ENCODE measurements around the gene MXD3. TPM values are rescaled to one million over a fixed set of nuclear protein-coding genes. Genes with fewer than 3 reads are reported as not detected.

MXD3 gene
- total and polyA plus RNA-seq, 2 donors (not counting 3 experiments of a cell fraction or from before 2014, with no cell fraction given): 38.4 to 44.2 TPM

DNA sequence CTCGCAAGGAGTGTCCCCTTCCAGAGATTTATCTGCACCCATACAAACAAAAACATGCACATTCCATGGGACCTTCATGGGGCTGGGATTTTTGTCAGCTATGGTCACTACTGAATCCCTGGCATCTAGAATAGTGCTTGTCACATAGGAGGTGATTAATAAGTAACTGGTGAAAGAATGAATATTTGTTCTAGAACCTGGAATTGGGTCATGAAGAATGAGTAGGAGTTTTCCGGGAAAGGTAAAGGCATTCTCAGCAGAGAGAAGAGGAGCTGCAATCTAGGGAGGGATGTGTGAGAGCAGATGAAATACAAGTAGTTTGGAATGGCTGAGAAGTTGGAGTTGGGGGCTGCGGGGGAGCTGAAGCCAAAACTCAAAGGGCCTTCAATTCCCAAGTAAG lies 42.6 kb upstream of the MXD3 start:
- H3K9me3 ChIP-seq (replicated peaks; ENCODE audit: control insufficient read depth, insufficient read depth, low read length): no peaks in the 10 kb centered on the region
- DNase-seq (ENCODE audit: low read depth, low spot score) (no peak), FAIRE-seq (no peak)
- H3K9me1 ChIP-seq (replicated peaks; ENCODE audit: control insufficient read depth, extremely low read depth, insufficient read depth, low read length): no peaks in the 10 kb centered on the region
- peaks cover 36% of the 10 kb centered on the region for H3K4me1 ChIP-seq (ENCODE audit: control insufficient read depth, extremely low read depth, insufficient read depth, low read length)
- ChIA-PET POLR2A (no interaction called here), CTCF (interaction anchor here (3.3 to 6.3 kb wide), 2 partner anchors 16 to 45 kb away, joined by 10 to 31 read pairs; no protein-coding TSS in a partner anchor)
- intact Hi-C loops (cut with micrococcal nuclease) (no loop called here), dilution Hi-C loops (cut with MboI; ENCODE audit: extremely low pct_ligation_motif_present, low sequenced_read_pairs) (no loop called here)
- BruUV-seq (replicated peaks): no TSS peak
- TF ChIP-seq, protein P1, sequence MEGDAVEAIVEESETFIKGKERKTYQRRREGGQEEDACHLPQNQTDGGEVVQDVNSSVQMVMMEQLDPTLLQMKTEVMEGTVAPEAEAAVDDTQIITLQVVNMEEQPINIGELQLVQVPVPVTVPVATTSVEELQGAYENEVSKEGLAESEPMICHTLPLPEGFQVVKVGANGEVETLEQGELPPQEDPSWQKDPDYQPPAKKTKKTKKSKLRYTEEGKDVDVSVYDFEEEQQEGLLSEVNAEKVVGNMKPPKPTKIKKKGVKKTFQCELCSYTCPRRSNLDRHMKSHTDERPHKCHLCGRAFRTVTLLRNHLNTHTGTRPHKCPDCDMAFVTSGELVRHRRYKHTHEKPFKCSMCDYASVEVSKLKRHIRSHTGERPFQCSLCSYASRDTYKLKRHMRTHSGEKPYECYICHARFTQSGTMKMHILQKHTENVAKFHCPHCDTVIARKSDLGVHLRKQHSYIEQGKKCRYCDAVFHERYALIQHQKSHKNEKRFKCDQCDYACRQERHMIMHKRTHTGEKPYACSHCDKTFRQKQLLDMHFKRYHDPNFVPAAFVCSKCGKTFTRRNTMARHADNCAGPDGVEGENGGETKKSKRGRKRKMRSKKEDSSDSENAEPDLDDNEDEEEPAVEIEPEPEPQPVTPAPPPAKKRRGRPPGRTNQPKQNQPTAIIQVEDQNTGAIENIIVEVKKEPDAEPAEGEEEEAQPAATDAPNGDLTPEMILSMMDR (IDR thresholded peaks at IDR 0.05; ENCODE audit: extremely low read depth in 1 of 2, insufficient read depth in 1 of 2, low read depth in 1 of 2, low read length in 2 of 2): no peak
- TF ChIP-seq, protein P2, sequence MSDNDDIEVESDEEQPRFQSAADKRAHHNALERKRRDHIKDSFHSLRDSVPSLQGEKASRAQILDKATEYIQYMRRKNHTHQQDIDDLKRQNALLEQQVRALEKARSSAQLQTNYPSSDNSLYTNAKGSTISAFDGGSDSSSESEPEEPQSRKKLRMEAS (IDR thresholded peaks at IDR 0.05; ENCODE audit: insufficient read depth, insufficient read length): no peak
- TF ChIP-seq GATA2 (IDR thresholded peaks at IDR 0.05; ENCODE audit: insufficient read depth, insufficient read length, low read depth, low read length) (no peak), POLR2A (IDR thresholded peaks at IDR 0.05; ENCODE audit: low read depth, low read length) (no peak)
- H4K20me1 ChIP-seq (replicated peaks; ENCODE audit: control insufficient read depth, extremely low read depth, insufficient read depth, low read length): no peaks in the 10 kb centered on the region
- no peak overlapping the region for H3K4me2 ChIP-seq (ENCODE audit: insufficient read depth, low read length)
- H3K27me3 ChIP-seq (ENCODE audit: control insufficient read depth in 2 of 2, insufficient read depth in 2 of 2, low read length in 2 of 2): no peaks in the 10 kb centered on the region
- H3K4me3 ChIP-seq (replicated peaks in 1 of 3; ENCODE audit: insufficient read depth in 1 of 3, low read depth in 1 of 3, low read length in 3 of 3): no peak overlapping the region
- no peak overlapping the region for H2AFZ ChIP-seq (ENCODE audit: low read depth, low read length)
- no peak overlapping the region for H3K27ac ChIP-seq (ENCODE audit: insufficient read depth, low read depth, low read length)
- H3K79me2 ChIP-seq (ENCODE audit: control insufficient read depth, insufficient read depth, low read length): peaks cover 21% of the 10 kb centered on the region
- no peaks in the 10 kb centered on the region for H3K36me3 ChIP-seq (ENCODE audit: control insufficient read depth in 2 of 2, extremely low read depth in 1 of 2, insufficient read depth in 2 of 2, low read length in 2 of 2)
- no peak overlapping the region for H3K9ac ChIP-seq (replicated peaks; ENCODE audit: extremely low read depth, insufficient read depth, low read length)

DNA sequence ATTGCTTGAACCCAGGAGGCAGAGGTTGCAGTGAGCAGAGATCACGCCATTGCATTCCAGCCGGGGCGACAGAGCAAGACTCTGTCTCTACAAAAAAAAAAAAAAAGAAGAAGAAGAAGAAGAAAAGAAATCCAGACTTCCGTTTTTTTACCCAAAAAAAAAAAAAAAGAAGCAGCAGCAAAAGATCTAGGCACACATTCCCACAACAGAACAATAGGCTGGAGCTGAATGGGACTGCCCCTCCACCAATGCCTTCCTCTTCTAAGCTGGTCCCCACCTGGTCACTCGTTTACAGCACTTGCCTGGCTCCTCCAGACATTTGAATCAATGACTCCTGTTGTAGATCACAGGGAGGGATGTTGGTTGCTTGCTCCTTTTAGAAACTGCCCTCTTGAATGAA lies 41.4 kb upstream of the MXD3 start:
- FAIRE-seq (no peak), DNase-seq (ENCODE audit: low read depth, low spot score) (no peak)
- ChIA-PET POLR2A (no interaction called here), CTCF (interaction anchor here (1.3 to 6.3 kb wide), 3 partner anchors 17 to 239 kb away, joined by 3 to 31 read pairs (median 10); no protein-coding TSS in a partner anchor)
- H3K79me2 ChIP-seq (ENCODE audit: control insufficient read depth, insufficient read depth, low read length): peaks cover 30% of the 10 kb centered on the region
- H3K27me3 ChIP-seq (ENCODE audit: control insufficient read depth in 2 of 2, insufficient read depth in 2 of 2, low read length in 2 of 2): no peaks in the 10 kb centered on the region
- no peak overlapping the region for H3K9ac ChIP-seq (replicated peaks; ENCODE audit: extremely low read depth, insufficient read depth, low read length)
- no peaks in the 10 kb centered on the region for H3K36me3 ChIP-seq (ENCODE audit: control insufficient read depth in 2 of 2, extremely low read depth in 1 of 2, insufficient read depth in 2 of 2, low read length in 2 of 2)
- no peak overlapping the region for H3K27ac ChIP-seq (ENCODE audit: insufficient read depth, low read depth, low read length)
- H4K20me1 ChIP-seq (replicated peaks; ENCODE audit: control insufficient read depth, extremely low read depth, insufficient read depth, low read length): no peaks in the 10 kb centered on the region
- H3K4me2 ChIP-seq (ENCODE audit: insufficient read depth, low read length): no peak overlapping the region
- intact Hi-C loops (cut with micrococcal nuclease) (no loop called here), dilution Hi-C loops (cut with MboI; ENCODE audit: extremely low pct_ligation_motif_present, low sequenced_read_pairs) (no loop called here)
- BruUV-seq (replicated peaks): no TSS peak
- TF ChIP-seq, protein P2 (IDR thresholded peaks at IDR 0.05; ENCODE audit: insufficient read depth, insufficient read length): no peak
- no peak for TF ChIP-seq GATA2 (IDR thresholded peaks at IDR 0.05; ENCODE audit: insufficient read depth, insufficient read length, low read depth, low read length)
- TF ChIP-seq, protein P1 (IDR thresholded peaks at IDR 0.05; ENCODE audit: extremely low read depth in 1 of 2, insufficient read depth in 1 of 2, low read depth in 1 of 2, low read length in 2 of 2): no peak
- no peak for TF ChIP-seq POLR2A (IDR thresholded peaks at IDR 0.05; ENCODE audit: low read depth, low read length)
- TF ChIP-seq MYC (IDR thresholded peaks at IDR 0.05; ENCODE audit: low read depth, low read length): no peak
- no peak for TF ChIP-seq EZH2 (IDR thresholded peaks at IDR 0.05; ENCODE audit: borderline replicate concordance, low read depth, low read length, severe bottlenecking)
- TF ChIP-seq FOS (IDR thresholded peaks at IDR 0.05; ENCODE audit: borderline replicate concordance, insufficient read depth, low read length): no peak
- no peak for TF ChIP-seq JUN (IDR thresholded peaks at IDR 0.05; ENCODE audit: borderline replicate concordance, insufficient read depth, insufficient read length, low read depth)
- no peak for TF ChIP-seq POLR2AphosphoS5 (IDR thresholded peaks at IDR 0.05; ENCODE audit: insufficient read depth, low read depth, low read length)
- H3K9me1 ChIP-seq (replicated peaks; ENCODE audit: control insufficient read depth, extremely low read depth, insufficient read depth, low read length): no peaks in the 10 kb centered on the region
- no peak overlapping the region for H2AFZ ChIP-seq (ENCODE audit: low read depth, low read length)
- no peak overlapping the region for H3K4me3 ChIP-seq (replicated peaks in 1 of 3; ENCODE audit: insufficient read depth in 1 of 3, low read depth in 1 of 3, low read length in 3 of 3)
- no peaks in the 10 kb centered on the region for H3K9me3 ChIP-seq (replicated peaks; ENCODE audit: control insufficient read depth, insufficient read depth, low read length)
- peaks cover 30% of the 10 kb centered on the region for H3K4me1 ChIP-seq (ENCODE audit: control insufficient read depth, extremely low read depth, insufficient read depth, low read length)

Measured in endothelial cell of umbilical vein (primary cell).